GM19468 (cell line): ENCODE results near the gene ABCB6.

Source experiments
- ATAC-seq: cut with Tn5 transposase; IDR thresholded peaks from one replicate; pipeline ENCODE4 v1.9.1; 2021; ENCODE audit warnings: mild to moderate bottlenecking, moderate library complexity, moderate number of reproducible peaks; ENCODE audit not compliant: unreplicated experiment; ENCODE audit errors: extremely low read depth

The ABCB6 gene

DNA sequence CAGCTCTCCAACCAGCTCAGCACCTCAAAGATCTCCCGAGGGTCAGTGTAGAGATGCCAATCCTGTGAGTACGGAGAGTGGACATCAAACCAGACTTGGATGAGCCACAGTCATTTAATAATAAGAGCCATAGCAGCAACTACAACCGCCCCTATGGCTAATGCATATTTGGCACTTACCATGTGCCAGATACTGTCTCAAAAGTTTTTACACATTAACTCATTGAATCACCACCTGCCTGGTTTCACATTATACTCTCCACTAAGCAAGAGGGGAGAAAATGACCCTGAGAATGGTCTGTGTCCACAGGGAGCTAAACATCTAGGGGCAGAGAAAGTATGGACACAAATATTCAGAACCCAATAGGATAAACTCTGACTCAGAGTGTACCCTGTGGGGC is 44.6 kb downstream of the ABCB6 start:
- no peak for ATAC-seq

- no peak for ATAC-seq
Measured at GRCh38 chr2:219173176-219173575, 45.6 kb downstream of the ABCB6 start.

GRCh38 chr2:219172231-219173154 is 46.3 kb downstream of the ABCB6 start:
- no peak for ATAC-seq

GRCh38 chr2:219171231-219171651 is 47.5 kb downstream of the ABCB6 start:
- no peak for ATAC-seq

DNA sequence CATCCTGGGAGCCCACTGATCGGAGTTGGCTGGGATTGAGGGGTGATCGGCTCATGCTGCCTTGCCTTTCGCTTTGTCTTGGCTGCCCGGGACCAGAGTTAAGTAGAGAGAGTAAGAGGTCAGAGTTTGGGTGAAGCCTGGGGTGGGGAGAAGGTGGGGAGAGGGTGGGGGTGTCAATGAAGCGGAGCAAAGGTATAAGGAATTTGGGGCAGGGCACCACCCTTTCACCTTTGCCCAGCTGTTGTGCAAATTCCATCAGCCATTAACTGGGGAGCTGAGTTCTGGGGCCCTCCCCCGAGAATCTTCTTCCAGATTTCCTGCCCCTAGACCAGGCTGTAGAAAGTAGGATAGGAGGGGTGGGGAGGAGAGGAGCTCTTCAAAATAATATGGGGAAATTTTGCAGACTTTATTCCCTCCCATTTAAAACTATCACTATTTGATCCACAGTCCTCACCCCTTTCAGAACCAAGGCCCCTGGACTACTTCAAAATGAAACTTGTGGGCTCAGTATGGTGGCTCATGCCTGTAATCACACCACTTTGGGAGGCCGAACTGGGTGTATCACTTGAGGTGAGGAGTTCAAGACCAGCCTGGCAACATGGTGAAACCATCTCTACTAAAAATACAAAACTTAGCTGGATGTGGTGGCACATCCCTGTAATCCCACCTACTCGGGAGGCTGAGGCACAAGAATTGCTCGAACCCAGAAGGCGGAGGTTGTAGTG is 48.7 kb downstream of the ABCB6 start, which contains the start of gene SLC23A3:
Gene SLC23A3, minus strand, starts transcription at position 100 of the 725 bp plus-strand sequence. Its CDS starts 45 bp downstream, at position 55.
- no peak for ATAC-seq

DNA sequence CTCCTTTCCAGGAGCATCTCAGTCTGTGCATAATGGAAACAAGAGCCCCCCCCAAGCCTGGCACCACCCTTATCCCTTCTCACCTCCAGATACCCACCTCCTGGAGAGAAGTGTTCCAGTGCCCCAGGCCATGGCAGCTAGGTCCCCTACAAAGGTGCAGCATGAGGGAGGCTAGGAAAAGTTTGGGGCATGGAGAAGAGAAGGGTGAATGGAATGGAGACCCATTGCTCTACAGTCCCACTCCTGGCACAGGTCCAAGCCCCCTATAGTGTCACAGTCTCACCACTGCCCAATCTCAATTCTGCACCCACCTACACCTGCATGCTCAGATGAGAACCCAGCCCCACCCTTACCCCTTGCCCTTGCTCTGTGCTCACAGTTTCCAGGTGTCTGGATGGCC is 49.8 kb downstream of the ABCB6 start:
- no peak for ATAC-seq

- ATAC-seq = no peak
Measured at GRCh38 chr2:219168526-219168925, 50.2 kb downstream of the ABCB6 start.

DNA sequence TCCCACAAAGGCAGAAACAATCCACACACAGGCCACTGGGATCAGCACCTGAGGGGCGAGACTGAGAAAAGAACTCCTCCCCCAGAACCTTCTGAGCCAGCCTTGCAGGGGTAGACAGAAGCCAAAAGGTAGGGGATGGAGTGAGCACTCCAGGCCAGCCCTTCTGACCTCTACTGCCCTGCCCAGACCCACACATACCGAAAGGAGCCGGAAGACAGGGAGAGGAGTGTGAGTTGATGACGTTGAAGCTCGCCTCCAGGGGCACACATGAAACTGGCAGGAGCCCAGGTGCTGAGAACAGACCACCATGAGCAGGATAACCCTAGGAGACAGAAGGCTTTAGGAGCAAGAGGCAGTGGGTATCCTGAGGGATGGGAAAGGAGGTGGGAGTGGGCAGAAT is 50.8 kb downstream of the ABCB6 start:
- no peak for ATAC-seq

DNA sequence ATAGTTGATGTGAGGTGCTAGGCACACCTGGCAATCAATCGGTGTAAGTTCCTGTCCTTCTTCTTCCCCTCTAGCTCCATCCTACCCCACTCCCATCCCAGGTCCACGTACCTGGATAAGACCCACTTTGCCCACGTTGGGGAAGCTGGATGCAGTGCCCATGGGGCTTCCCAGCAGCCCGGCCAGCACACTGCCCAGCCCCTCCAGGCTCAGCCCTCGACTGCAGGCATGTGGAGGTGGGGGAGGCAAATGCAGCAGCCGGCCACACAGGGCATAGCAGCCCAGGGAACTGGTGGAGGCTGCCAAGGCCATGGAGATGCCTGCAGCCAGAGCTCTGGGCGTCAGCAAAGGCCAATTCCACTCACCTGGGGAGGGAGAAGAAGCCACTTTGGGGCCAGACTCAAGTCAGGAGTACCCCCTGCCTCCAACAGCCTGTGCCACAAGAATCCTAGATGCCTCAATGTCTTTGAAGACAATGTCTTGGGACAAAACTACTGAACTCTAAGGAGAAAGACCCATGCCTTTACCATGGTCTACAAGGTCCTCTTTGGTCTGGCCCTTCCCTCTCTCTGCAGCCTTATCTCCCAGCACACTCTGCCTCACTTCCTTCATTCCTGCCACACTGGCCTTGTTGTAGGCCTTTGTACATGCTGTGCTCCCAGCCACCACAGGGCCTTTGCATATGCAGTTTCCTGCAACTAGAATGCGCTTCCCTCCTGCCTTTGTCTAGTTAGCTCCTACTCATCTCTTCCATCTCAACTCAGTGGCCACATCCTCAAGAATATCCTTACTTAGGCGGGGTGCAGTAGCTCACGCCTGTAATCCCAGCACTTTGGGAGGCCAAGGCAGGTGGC is 53.5 kb downstream of the ABCB6 start:
- no peak for ATAC-seq

GRCh38 chr2:219163156-219163555 is 55.6 kb downstream of the ABCB6 start:
- ATAC-seq = no peak

GRCh38 chr2:219161097-219161496 is 57.7 kb downstream of the ABCB6 start:
- ATAC-seq = no peak

DNA sequence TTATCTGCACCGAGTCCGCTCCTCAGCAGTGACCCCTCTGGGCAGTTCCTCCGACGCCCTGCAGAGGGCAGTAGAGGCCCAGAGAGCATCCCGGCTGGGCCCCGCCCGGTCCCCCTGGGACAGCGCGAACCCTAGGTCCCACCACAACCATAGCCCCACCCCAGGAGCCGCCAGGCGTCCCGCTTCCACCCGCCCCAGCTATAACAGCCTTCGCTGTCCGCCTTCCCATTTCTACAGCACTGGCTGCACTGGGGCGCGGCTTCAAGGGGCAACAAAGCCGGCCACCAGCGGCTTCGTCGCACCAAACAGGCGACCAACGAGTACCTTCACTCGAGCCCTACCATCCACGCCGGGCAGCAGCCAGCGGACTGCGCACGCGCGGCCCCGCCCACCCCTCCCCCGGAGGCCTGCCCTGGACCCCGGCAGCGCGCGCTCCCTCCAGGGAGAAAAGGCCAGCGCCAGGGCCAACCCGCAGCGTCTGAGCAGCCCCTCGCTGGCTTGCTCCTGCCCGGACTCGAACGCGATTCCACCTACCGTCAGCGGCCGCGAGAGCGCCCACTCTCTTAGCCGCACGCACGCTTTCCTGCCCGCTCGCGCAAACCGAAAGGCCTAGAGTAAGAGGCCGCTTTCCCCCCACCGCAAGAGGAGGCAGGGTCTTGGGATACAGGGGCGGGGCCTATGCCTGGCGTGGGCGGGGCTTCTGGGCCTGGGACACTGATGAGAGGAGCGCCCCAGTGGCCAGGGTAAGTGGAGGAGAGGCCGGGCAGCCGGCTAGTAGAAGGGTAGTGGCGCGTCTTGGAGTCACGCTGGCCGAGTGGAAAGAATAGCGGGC is 58.4 kb downstream of the ABCB6 start, which contains the start of gene NHEJ1:
Gene NHEJ1, minus strand, starts transcription at position 630 of the 832 bp plus-strand sequence. CDS start 2,453 bp downstream, outside the sequence.
- ATAC-seq = peak; percentile 81
